Glutamatergic neuron (in vitro differentiated cells): Measurements from ENCODE around the gene C19orf85. TPM values are rescaled to one million over a fixed set of nuclear protein-coding genes. Genes with fewer than 3 reads are reported as not detected.

Source experiments
- DNase-seq: peaks from one replicate; pipeline ENCODE4 v3.0.0; 2022
- H3K27ac Mint-ChIP-seq: one replicate; pipeline ENCODE4 v1.8.0; 2020; ENCODE audit warnings: mild to moderate bottlenecking, mixed read lengths, inconsistent platforms; ENCODE audit not compliant: unreplicated experiment
- H3K27me3 Mint-ChIP-seq: one replicate; pipeline ENCODE4 v1.8.0; 2020; ENCODE audit warnings: mild to moderate bottlenecking, moderate library complexity, mixed read lengths, inconsistent platforms; ENCODE audit not compliant: unreplicated experiment
- H3K36me3 Mint-ChIP-seq: one replicate; pipeline ENCODE4 v1.8.0; 2020; ENCODE audit warnings: mild to moderate bottlenecking, mixed read lengths, inconsistent platforms; ENCODE audit not compliant: unreplicated experiment
- H3K4me1 Mint-ChIP-seq: one replicate; pipeline ENCODE4 v1.8.0; 2020; ENCODE audit warnings: mild to moderate bottlenecking, low read depth, mixed read lengths, inconsistent platforms; ENCODE audit not compliant: unreplicated experiment
- H3K4me3 Mint-ChIP-seq: one replicate; pipeline ENCODE4 v1.8.0; 2020; ENCODE audit warnings: mild to moderate bottlenecking, mixed read lengths, inconsistent platforms; ENCODE audit not compliant: unreplicated experiment
- H3K9me3 Mint-ChIP-seq: one replicate; pipeline ENCODE4 v1.8.0; 2020; ENCODE audit warnings: mild to moderate bottlenecking, moderate library complexity, mixed read lengths, inconsistent platforms; ENCODE audit not compliant: unreplicated experiment
- total RNA-seq: library from RNA; stranded (reverse); fragmentation: NEBNext Ultra II Directional; extraction: Animal tissue kit (Norgen Biotek cat#: 25700); gene quantifications from one replicate; pipeline ENCODE4 v1.2.1, GENCODE V29; 2021; ENCODE audit not compliant: unreplicated experiment
- TF ChIP-seq, protein P1 (sequence below): fragments of 200-600 bp; sonication (generic); IDR thresholded peaks from one replicate; pipeline ENCODE4 v1.5.0; 2021; ENCODE audit not compliant: partially characterized antibody, unreplicated experiment

C19orf85 gene
- total RNA-seq, 1 donor from 2014 or later, result not detected

- Mint-ChIP-seq H3K36me3 (no peaks in the 10 kb centered on the region), H3K9me3 (peaks cover 7% of the 10 kb centered on the region)
- TF ChIP-seq, protein P1, sequence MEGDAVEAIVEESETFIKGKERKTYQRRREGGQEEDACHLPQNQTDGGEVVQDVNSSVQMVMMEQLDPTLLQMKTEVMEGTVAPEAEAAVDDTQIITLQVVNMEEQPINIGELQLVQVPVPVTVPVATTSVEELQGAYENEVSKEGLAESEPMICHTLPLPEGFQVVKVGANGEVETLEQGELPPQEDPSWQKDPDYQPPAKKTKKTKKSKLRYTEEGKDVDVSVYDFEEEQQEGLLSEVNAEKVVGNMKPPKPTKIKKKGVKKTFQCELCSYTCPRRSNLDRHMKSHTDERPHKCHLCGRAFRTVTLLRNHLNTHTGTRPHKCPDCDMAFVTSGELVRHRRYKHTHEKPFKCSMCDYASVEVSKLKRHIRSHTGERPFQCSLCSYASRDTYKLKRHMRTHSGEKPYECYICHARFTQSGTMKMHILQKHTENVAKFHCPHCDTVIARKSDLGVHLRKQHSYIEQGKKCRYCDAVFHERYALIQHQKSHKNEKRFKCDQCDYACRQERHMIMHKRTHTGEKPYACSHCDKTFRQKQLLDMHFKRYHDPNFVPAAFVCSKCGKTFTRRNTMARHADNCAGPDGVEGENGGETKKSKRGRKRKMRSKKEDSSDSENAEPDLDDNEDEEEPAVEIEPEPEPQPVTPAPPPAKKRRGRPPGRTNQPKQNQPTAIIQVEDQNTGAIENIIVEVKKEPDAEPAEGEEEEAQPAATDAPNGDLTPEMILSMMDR, result no peak
These were observed 31.2 kb upstream of the C19orf85 start for GRCh38 chr19:55495646-55496349.

DNA sequence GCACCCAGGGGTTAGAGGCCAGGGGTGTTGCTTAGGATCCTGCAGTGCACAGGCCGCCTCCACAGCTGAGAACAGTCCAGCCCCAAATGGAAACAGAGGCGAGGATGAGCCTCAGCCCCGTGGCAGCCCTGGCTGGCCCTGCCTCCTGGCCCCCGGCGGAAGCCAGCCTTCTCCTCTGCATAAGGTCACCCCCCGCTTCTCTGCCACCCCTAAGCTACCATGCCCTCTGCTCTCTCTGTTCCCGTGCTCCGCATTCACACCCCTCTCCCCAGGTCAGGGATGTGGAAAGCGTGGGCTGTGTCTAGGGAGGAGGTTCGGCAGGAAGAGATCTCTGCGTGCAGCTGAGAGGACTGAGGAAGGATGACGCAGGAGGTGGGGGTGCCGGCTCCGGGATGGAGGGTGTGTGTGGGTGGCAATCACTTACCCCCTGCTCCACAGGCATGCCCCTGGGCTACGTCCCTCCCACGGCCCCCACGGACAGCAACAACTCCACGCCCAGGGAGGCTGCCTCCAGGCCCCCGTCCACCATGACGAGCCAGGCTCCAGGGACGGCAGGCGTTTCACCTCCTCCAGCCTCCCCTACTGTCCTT is 29.7 kb upstream of the C19orf85 start:
- Mint-ChIP-seq H3K9me3 (peaks cover 7% of the 10 kb centered on the region), H3K27ac (no peak overlapping the region), H3K4me3 (no peak overlapping the region), H3K27me3 (peaks cover 10% of the 10 kb centered on the region), H3K36me3 (no peaks in the 10 kb centered on the region), H3K4me1 (peaks cover 10% of the 10 kb centered on the region)
- TF ChIP-seq, protein P1, result no peak
- no peak for DNase-seq

More at GRCh38 chr19:55495646-55496349, 31.2 kb upstream of the C19orf85 start:
- DNase-seq, result no peak
- Mint-ChIP-seq H3K27ac (peak overlapping the region; percentile 62), H3K4me3 (peak overlapping the region; percentile 76), H3K4me1 (peaks cover 10% of the 10 kb centered on the region), H3K27me3 (peaks cover 13% of the 10 kb centered on the region)

GRCh38 chr19:55493645-55494171 is 29.2 kb upstream of the C19orf85 start:
- peaks cover 10% of the 10 kb centered on the region for H3K4me1 Mint-ChIP-seq
- no peaks in the 10 kb centered on the region for H3K36me3 Mint-ChIP-seq
- H3K27me3 Mint-ChIP-seq, result peaks cover 10% of the 10 kb centered on the region
- no peak overlapping the region for H3K27ac Mint-ChIP-seq
- H3K9me3 Mint-ChIP-seq, result peaks cover 7% of the 10 kb centered on the region
- H3K4me3 Mint-ChIP-seq, result no peak overlapping the region
- no peak for DNase-seq
- TF ChIP-seq, protein P1, result no peak

GRCh38 chr19:55493052-55493644 is 28.6 kb upstream of the C19orf85 start:
- Mint-ChIP-seq H3K36me3 (no peaks in the 10 kb centered on the region), H3K27ac (no peak overlapping the region), H3K27me3 (peaks cover 10% of the 10 kb centered on the region), H3K9me3 (peaks cover 7% of the 10 kb centered on the region), H3K4me1 (peaks cover 10% of the 10 kb centered on the region), H3K4me3 (no peak overlapping the region)
- TF ChIP-seq, protein P1, result no peak
- no peak for DNase-seq
